ENCODE results near the gene PCNX4. TPM values are rescaled to one million over a fixed set of nuclear protein-coding genes. Genes with fewer than 3 reads are reported as not detected.

The PCNX4 gene
- total RNA-seq, 3 donors from 2014 or later: 32.6 to 85.9 (median 53.7) TPM

DNA sequence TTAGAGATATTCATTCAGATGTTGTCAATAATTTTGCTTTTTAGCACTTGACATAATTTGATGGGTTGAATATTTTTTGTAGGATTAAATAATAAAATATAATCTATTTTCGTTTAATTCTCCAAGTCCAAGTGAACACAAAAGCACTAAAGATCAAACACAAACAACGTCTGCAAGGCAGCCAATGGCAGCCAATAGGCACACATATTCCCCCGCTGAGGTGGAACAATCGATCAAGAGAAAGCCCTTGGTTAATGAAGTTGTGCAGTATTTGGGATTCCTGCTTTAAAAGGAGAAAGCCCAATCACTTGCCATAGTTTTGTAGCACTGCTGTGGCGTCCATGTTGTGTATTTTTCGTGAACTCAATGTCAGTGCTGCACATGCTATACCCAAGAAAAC, 72.0 kb downstream of the PCNX4 start:
- no peak for DNase-seq (ENCODE audit: low spot score in 2 of 2)
- H3K9me3 ChIP-seq: no peaks in the 10 kb centered on the region
- no peak overlapping the region for H3K27ac ChIP-seq
- H3K4me3 ChIP-seq: peak overlapping the region in 1 of 3 donors; percentile 70
- TF ChIP-seq, protein P1, sequence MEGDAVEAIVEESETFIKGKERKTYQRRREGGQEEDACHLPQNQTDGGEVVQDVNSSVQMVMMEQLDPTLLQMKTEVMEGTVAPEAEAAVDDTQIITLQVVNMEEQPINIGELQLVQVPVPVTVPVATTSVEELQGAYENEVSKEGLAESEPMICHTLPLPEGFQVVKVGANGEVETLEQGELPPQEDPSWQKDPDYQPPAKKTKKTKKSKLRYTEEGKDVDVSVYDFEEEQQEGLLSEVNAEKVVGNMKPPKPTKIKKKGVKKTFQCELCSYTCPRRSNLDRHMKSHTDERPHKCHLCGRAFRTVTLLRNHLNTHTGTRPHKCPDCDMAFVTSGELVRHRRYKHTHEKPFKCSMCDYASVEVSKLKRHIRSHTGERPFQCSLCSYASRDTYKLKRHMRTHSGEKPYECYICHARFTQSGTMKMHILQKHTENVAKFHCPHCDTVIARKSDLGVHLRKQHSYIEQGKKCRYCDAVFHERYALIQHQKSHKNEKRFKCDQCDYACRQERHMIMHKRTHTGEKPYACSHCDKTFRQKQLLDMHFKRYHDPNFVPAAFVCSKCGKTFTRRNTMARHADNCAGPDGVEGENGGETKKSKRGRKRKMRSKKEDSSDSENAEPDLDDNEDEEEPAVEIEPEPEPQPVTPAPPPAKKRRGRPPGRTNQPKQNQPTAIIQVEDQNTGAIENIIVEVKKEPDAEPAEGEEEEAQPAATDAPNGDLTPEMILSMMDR (IDR thresholded peaks at IDR 0.05): no peak
- TF ChIP-seq POLR2A (IDR thresholded peaks at IDR 0.05) (no peak), POLR2AphosphoS5 (IDR thresholded peaks at IDR 0.05) (no peak)
- no peaks in the 10 kb centered on the region for H3K36me3 ChIP-seq
- no peaks in the 10 kb centered on the region for H3K27me3 ChIP-seq
- H3K4me1 ChIP-seq: peaks cover 0 to 4% of the 10 kb centered on the region in 2 donors
- intact Hi-C loops (cut with DNase I; ENCODE audit: low total_unique reads): no loop called here

DNA sequence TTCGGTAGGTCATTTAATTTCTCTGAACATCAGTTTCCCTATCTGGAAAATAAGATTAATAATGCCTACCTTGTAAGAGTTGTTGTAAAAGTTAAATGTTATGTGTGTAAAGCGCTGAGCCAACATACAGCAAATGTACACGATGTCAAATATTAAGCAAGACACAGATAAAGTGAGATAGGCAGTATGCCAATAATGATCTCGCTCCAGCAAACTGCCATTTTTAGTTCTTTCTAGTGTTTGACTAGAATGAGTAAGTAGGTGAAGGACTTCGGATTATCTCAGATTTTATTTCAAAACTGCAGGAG, 72.6 kb downstream of the PCNX4 start:
- no peaks in the 10 kb centered on the region for H3K9me3 ChIP-seq
- TF ChIP-seq POLR2A (IDR thresholded peaks at IDR 0.05): no peak
- no peak for TF ChIP-seq POLR2AphosphoS5 (IDR thresholded peaks at IDR 0.05)
- TF ChIP-seq, protein P1 (IDR thresholded peaks at IDR 0.05): no peak
- no peaks in the 10 kb centered on the region for H3K36me3 ChIP-seq
- H3K4me1 ChIP-seq: peaks cover 0 to 2% of the 10 kb centered on the region in 2 donors
- H3K27me3 ChIP-seq: no peaks in the 10 kb centered on the region
- no peak for DNase-seq (ENCODE audit: low spot score in 2 of 2)
- H3K27ac ChIP-seq: peak overlapping the region; percentile 88 to 95
- H3K4me3 ChIP-seq: peak overlapping the region; percentile 70 to 95 (median 75)
- intact Hi-C loops (cut with DNase I; ENCODE audit: low total_unique reads): no loop called here

DNA sequence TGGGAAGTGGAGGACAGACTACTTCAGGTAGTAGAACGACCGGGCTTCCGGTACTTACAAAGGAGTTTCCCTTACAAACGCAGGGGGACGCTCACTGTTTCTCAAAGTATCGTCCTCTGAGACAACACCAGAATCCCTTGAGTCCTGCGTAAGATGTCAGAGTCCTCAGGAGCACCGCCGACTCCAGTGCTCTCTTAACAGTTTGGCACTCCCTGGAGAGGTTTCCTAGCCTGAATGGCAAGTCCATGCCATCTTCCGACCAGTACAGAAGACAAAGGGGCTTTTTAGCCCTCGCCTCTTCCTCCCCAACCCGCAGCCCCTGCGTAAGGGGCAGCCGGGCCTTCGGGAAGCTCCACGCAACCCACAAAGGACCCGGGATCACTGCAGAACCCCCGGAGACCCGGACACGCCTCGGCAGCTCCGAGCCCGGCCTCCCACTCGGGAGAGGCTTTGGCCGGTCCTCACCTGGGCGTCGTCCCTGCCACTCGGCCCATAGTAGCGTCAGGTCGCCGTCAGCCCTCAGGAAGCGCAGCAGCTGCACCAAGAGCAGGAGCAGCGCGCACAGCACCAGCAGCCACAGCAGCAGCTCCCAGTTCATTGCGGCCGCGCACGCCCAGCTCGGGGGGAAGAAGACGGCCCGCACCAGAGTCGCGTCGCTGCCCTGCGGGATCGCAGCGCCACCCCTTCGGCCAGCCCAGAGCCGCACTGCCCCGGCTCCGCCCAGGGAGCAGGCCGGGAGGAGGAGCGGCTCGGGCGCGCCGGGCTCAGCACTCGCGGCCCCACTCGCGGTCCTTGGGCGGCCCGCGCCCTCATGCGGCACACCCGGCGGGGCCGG, 73.2 kb downstream of the PCNX4 start, which contains the start of gene DHRS7:
TSS of gene DHRS7 (minus strand) at position 687 of the 835 bp plus-strand sequence. CDS start at position 598, 89 bp downstream.
- intact Hi-C loops (cut with DNase I; ENCODE audit: low total_unique reads): no loop called here
- Histone ChIP-seq H3K9me3 (no peaks in the 10 kb centered on the region), H3K4me3 (peak within 1 kb of the TSS; percentile 70 to 95 (median 75)), H3K27ac (peak within 1 kb of the TSS; percentile 88 to 95), H3K4me1 (no peaks in the 10 kb centered on the region), H3K27me3 (no peaks in the 10 kb centered on the region), H3K36me3 (no peaks in the 10 kb centered on the region)
- DNase-seq (ENCODE audit: low spot score in 2 of 2): peak; percentile 64 to 77
- TF ChIP-seq POLR2A (IDR thresholded peaks at IDR 0.05) (no peak), POLR2AphosphoS5 (IDR thresholded peaks at IDR 0.05) (peak in 2 of 3 donors; percentile 50 to 73)
- TF ChIP-seq, protein P1 (IDR thresholded peaks at IDR 0.05): peak in 1 of 3 donors; percentile 36

DNA sequence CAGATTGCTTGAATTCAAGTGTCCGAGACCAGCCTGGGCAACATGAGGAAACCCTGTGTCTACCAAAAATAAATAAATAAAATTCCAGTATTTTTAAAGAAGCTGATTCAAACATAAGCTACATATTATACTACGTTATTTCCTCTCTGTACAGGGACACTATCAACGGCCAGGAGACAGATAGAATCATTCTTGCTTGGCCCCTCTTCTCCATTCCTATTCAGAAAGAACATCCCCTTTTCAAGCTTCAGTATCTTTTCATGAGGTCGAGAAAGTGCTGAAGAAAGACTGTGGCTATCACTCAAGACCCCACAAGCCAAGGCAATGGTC, 73.8 kb downstream of the PCNX4 start:
- Histone ChIP-seq H3K27me3 (no peaks in the 10 kb centered on the region), H3K9me3 (no peaks in the 10 kb centered on the region), H3K4me3 (peak overlapping the region; percentile 70 to 95 (median 75)), H3K36me3 (no peaks in the 10 kb centered on the region), H3K27ac (peak overlapping the region; percentile 88 to 95), H3K4me1 (no peaks in the 10 kb centered on the region)
- no peak for TF ChIP-seq POLR2A (IDR thresholded peaks at IDR 0.05)
- TF ChIP-seq, protein P1 (IDR thresholded peaks at IDR 0.05): no peak
- TF ChIP-seq POLR2AphosphoS5 (IDR thresholded peaks at IDR 0.05): no peak
- intact Hi-C loops (cut with DNase I; ENCODE audit: low total_unique reads): no loop called here
- DNase-seq (ENCODE audit: low spot score in 2 of 2): no peak

DNA sequence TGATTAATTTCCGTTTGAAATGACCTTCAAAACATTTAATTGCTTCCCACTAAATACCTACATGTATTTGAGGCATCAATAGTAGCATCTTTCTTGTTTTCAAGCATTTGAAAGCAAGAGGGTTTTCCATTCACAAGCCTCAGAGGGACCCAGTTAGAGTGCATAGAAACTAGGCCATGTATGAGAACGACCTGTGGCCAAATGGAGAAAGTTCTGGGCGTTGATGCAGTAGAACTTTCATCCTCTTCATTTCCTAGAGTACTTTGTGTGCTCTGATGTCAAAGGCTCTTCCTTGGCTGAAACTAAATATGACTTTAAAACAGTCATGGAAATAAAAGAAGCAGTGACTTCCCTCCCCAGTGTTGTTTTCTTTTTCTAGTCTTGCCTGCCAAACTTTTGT, 74.4 kb downstream of the PCNX4 start:
- Histone ChIP-seq H3K9me3 (no peaks in the 10 kb centered on the region), H3K36me3 (no peaks in the 10 kb centered on the region), H3K4me1 (no peaks in the 10 kb centered on the region), H3K4me3 (no peak overlapping the region), H3K27ac (peak overlapping the region; percentile 88 to 95), H3K27me3 (no peaks in the 10 kb centered on the region)
- no peak for DNase-seq (ENCODE audit: low spot score in 2 of 2)
- no peak for TF ChIP-seq POLR2A (IDR thresholded peaks at IDR 0.05)
- TF ChIP-seq, protein P1 (IDR thresholded peaks at IDR 0.05): no peak
- TF ChIP-seq POLR2AphosphoS5 (IDR thresholded peaks at IDR 0.05): no peak
- intact Hi-C loops (cut with DNase I; ENCODE audit: low total_unique reads): no loop called here

Data from breast epithelium (tissue), 4 donors.